ENCODE results near the gene IFFO2.

IFFO2 gene

GRCh38 chr1:18970762-18971161 lies 14.3 kb upstream of the IFFO2 start:
- no peak for DNase-seq

- DNase-seq, result no peak
Observed at GRCh38 chr1:18970358-18970757, 13.9 kb upstream of the IFFO2 start.

GRCh38 chr1:18967066-18967690 lies 10.7 kb upstream of the IFFO2 start:
- no peak for DNase-seq

GRCh38 chr1:18965206-18966173 lies 9.0 kb upstream of the IFFO2 start:
- DNase-seq, result no peak

GRCh38 chr1:18963968-18964367 lies 7.5 kb upstream of the IFFO2 start:
- no peak for DNase-seq

GRCh38 chr1:18962855-18963737 lies 6.6 kb upstream of the IFFO2 start:
- DNase-seq, result no peak

GRCh38 chr1:18962121-18962721 lies 5.7 kb upstream of the IFFO2 start:
- DNase-seq, result no peak

GRCh38 chr1:18960821-18961220 lies 4.3 kb upstream of the IFFO2 start:
- no peak for DNase-seq

- DNase-seq, result no peak
Observed at GRCh38 chr1:18960409-18960808, 3.9 kb upstream of the IFFO2 start.

- DNase-seq, result no peak
Observed at GRCh38 chr1:18959591-18959990, 3.1 kb upstream of the IFFO2 start.

- peak; percentile 50 for DNase-seq
Observed at GRCh38 chr1:18957532-18958300, 1.2 kb upstream of the IFFO2 start.

- DNase-seq, result no peak
Observed at GRCh38 chr1:18957136-18957521, 653 bp upstream of the IFFO2 start.

- peak; percentile 59 for DNase-seq
Observed at GRCh38 chr1:18955441-18956192, 859 bp downstream of the IFFO2 start.

- no peak for DNase-seq
Observed at GRCh38 chr1:18955131-18955440, 1.4 kb downstream of the IFFO2 start.

GRCh38 chr1:18954270-18955071 lies 2.0 kb downstream of the IFFO2 start:
- no peak for DNase-seq

- DNase-seq, result no peak
Observed at GRCh38 chr1:18953731-18954231, 2.7 kb downstream of the IFFO2 start.

GRCh38 chr1:18951818-18952391 lies 4.6 kb downstream of the IFFO2 start:
- peak; percentile 91 for DNase-seq

GRCh38 chr1:18951416-18951815 lies 5.1 kb downstream of the IFFO2 start:
- DNase-seq, result peak; percentile 31

GRCh38 chr1:18950401-18951026 lies 6.0 kb downstream of the IFFO2 start:
- peak; percentile 48 for DNase-seq
